ENCODE results near the gene LITAFD.

Gene LITAFD

DNA sequence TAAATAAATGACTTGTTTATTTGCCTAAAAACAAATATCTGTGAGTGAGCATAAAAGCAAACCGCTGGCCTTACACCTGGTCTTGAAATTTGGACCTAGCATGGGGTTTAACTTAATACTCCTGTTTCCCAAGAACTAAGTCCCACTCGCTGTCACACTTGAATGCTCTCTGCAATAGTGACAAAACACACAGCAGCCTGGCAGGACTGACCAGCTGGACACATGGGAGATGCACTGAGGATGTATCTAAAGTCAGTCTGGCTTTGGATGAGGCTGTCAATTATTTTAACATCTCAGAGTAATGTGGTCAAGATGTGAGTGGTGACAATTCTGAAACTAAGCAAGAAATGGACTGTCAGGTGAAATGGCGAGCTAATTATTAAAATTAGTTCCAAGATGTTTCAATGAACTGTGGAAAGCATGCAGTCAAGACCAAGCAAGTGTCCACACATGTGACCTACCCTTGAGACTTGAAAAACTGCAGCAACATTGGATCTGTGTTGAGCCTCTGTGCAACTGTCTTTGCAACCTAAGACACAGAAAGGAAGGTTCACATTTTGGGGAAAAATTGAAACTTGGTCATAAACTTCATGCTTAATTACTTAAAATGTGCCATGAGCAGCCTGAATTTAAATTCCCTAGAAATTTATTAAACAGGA is 16.6 kb downstream of the LITAFD start:
- TF ChIP-seq, protein P1, sequence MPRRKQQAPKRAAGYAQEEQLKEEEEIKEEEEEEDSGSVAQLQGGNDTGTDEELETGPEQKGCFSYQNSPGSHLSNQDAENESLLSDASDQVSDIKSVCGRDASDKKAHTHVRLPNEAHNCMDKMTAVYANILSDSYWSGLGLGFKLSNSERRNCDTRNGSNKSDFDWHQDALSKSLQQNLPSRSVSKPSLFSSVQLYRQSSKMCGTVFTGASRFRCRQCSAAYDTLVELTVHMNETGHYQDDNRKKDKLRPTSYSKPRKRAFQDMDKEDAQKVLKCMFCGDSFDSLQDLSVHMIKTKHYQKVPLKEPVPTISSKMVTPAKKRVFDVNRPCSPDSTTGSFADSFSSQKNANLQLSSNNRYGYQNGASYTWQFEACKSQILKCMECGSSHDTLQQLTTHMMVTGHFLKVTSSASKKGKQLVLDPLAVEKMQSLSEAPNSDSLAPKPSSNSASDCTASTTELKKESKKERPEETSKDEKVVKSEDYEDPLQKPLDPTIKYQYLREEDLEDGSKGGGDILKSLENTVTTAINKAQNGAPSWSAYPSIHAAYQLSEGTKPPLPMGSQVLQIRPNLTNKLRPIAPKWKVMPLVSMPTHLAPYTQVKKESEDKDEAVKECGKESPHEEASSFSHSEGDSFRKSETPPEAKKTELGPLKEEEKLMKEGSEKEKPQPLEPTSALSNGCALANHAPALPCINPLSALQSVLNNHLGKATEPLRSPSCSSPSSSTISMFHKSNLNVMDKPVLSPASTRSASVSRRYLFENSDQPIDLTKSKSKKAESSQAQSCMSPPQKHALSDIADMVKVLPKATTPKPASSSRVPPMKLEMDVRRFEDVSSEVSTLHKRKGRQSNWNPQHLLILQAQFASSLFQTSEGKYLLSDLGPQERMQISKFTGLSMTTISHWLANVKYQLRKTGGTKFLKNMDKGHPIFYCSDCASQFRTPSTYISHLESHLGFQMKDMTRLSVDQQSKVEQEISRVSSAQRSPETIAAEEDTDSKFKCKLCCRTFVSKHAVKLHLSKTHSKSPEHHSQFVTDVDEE (CRISPR knock-in tag; IDR thresholded peaks at IDR 0.05) = no peak
- TF ChIP-seq ZFP30 (CRISPR knock-in tag; IDR thresholded peaks at IDR 0.05) (no peak), ISL1 (CRISPR knock-in tag; IDR thresholded peaks at IDR 0.05) (no peak), ESRRG (CRISPR knock-in tag; IDR thresholded peaks at IDR 0.05) (no peak), ZNF70 (CRISPR knock-in tag; IDR thresholded peaks at IDR 0.05) (no peak), TOX (CRISPR knock-in tag; IDR thresholded peaks at IDR 0.05; ENCODE audit: borderline replicate concordance) (no peak), OSR1 (CRISPR knock-in tag; IDR thresholded peaks at IDR 0.05) (no peak), TCF4 (CRISPR knock-in tag; IDR thresholded peaks at IDR 0.05; ENCODE audit: borderline replicate concordance) (no peak), ZNF8 (CRISPR knock-in tag; IDR thresholded peaks at IDR 0.05) (no peak), RARB (CRISPR knock-in tag; IDR thresholded peaks at IDR 0.05) (no peak)
- TF ChIP-seq, protein P2, sequence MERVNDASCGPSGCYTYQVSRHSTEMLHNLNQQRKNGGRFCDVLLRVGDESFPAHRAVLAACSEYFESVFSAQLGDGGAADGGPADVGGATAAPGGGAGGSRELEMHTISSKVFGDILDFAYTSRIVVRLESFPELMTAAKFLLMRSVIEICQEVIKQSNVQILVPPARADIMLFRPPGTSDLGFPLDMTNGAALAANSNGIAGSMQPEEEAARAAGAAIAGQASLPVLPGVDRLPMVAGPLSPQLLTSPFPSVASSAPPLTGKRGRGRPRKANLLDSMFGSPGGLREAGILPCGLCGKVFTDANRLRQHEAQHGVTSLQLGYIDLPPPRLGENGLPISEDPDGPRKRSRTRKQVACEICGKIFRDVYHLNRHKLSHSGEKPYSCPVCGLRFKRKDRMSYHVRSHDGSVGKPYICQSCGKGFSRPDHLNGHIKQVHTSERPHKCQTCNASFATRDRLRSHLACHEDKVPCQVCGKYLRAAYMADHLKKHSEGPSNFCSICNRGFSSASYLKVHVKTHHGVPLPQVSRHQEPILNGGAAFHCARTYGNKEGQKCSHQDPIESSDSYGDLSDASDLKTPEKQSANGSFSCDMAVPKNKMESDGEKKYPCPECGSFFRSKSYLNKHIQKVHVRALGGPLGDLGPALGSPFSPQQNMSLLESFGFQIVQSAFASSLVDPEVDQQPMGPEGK (CRISPR knock-in tag; IDR thresholded peaks at IDR 0.05; ENCODE audit: borderline replicate concordance) = no peak
- TF ChIP-seq, protein P3, sequence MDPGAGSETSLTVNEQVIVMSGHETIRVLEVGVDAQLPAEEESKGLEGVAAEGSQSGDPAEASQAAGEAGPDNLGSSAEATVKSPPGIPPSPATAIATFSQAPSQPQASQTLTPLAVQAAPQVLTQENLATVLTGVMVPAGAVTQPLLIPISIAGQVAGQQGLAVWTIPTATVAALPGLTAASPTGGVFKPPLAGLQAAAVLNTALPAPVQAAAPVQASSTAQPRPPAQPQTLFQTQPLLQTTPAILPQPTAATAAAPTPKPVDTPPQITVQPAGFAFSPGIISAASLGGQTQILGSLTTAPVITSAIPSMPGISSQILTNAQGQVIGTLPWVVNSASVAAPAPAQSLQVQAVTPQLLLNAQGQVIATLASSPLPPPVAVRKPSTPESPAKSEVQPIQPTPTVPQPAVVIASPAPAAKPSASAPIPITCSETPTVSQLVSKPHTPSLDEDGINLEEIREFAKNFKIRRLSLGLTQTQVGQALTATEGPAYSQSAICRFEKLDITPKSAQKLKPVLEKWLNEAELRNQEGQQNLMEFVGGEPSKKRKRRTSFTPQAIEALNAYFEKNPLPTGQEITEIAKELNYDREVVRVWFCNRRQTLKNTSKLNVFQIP (CRISPR knock-in tag; IDR thresholded peaks at IDR 0.05; ENCODE audit: borderline replicate concordance, low read depth) = no peak
- no peak for ATAC-seq

DNA sequence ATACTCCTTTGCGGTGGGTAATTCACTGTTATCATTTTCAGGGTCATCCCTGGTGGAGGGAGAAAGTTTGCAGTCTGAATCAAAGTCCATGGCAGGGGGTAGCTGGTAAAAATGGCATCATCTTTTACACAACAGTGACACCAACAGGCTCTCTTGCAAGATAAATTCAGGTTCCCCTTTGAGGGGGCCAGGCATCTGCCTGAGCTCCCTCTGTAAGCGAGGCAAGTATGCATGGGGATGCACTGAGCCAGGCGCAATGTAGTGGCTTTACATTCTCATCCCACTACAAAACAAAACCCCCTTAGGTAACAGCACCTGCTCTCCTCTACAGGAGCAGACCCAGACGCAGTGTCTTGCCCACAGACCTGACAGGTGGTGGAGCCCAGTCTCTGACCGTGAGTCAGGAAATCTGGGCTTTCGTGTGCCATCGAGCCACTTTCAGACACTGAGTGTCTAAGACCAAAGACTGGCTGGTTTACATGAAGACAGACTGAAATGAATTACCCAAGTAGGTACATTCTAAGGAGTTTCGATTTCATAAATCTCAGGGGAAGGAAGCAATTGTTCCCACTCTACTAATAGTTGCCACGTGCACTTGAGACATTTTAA is 17.7 kb downstream of the LITAFD start:
- no peak for ATAC-seq
- TF ChIP-seq ZNF8 (CRISPR knock-in tag; IDR thresholded peaks at IDR 0.05) = no peak
- TF ChIP-seq ESRRG (CRISPR knock-in tag; IDR thresholded peaks at IDR 0.05) = no peak

DNA sequence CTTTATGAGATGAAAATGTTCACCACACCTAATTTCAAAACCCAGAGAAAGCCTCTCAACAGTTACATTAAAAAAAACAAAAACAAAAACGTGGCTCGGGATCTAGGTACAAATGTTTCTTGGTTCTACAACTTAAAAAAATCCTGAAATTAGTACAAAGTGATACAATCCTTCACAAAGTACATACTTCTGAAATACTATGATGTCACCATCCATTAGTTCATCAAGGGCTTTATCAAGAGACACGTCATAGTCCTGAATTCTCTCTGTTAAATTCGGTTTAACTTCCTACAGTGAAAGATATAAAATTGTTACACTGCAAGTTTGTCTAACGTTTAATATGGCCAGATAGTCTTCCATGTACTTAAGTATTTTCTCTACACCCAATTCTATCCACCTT is 18.2 kb downstream of the LITAFD start:
- TF ChIP-seq GLIS3 (CRISPR knock-in tag; IDR thresholded peaks at IDR 0.05) (no peak), ZNF8 (CRISPR knock-in tag; IDR thresholded peaks at IDR 0.05) (no peak), SNAI2 (CRISPR knock-in tag; IDR thresholded peaks at IDR 0.05) (no peak), OSR1 (CRISPR knock-in tag; IDR thresholded peaks at IDR 0.05) (no peak), ARNTL (CRISPR knock-in tag; IDR thresholded peaks at IDR 0.05; ENCODE audit: borderline replicate concordance, low read depth) (no peak), PPARA (CRISPR knock-in tag; IDR thresholded peaks at IDR 0.05; ENCODE audit: borderline replicate concordance) (no peak), TOX (CRISPR knock-in tag; IDR thresholded peaks at IDR 0.05; ENCODE audit: borderline replicate concordance) (no peak), BACH2 (CRISPR knock-in tag; IDR thresholded peaks at IDR 0.05; ENCODE audit: borderline replicate concordance) (no peak)
- TF ChIP-seq, protein P4, sequence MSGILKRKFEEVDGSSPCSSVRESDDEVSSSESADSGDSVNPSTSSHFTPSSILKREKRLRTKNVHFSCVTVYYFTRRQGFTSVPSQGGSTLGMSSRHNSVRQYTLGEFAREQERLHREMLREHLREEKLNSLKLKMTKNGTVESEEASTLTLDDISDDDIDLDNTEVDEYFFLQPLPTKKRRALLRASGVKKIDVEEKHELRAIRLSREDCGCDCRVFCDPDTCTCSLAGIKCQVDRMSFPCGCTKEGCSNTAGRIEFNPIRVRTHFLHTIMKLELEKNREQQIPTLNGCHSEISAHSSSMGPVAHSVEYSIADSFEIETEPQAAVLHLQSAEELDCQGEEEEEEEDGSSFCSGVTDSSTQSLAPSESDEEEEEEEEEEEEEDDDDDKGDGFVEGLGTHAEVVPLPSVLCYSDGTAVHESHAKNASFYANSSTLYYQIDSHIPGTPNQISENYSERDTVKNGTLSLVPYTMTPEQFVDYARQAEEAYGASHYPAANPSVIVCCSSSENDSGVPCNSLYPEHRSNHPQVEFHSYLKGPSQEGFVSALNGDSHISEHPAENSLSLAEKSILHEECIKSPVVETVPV (CRISPR knock-in tag; IDR thresholded peaks at IDR 0.05) = no peak
- ATAC-seq = no peak

DNA sequence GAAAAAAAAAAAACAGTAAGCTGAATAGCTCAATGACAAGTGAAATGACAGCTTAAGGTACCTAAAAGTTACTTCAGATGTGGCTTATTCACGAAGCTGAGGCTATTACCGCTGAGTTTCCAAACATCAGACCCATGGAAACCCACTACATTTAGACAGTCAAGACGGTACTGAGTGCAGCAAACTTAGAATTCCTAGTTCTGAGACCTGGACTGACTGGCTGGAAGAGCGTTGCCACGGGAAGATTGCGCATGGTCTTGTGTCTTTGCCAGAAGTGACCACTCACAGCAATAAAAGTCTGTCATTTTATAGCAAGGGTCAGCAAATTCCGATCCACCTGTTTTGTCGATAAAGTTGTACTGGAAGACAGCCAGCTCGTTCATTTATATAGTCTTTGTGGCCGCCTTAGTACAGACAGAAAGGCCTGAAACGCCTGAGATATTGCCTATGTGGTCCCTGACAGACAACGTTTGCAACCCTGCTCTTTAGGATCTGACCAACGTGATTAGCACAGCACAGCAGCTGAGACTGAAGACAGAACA is 19.2 kb downstream of the LITAFD start:
- ATAC-seq = no peak
- no peak for TF ChIP-seq ZC3H10 (CRISPR knock-in tag; IDR thresholded peaks at IDR 0.05)
- TF ChIP-seq, protein P5, sequence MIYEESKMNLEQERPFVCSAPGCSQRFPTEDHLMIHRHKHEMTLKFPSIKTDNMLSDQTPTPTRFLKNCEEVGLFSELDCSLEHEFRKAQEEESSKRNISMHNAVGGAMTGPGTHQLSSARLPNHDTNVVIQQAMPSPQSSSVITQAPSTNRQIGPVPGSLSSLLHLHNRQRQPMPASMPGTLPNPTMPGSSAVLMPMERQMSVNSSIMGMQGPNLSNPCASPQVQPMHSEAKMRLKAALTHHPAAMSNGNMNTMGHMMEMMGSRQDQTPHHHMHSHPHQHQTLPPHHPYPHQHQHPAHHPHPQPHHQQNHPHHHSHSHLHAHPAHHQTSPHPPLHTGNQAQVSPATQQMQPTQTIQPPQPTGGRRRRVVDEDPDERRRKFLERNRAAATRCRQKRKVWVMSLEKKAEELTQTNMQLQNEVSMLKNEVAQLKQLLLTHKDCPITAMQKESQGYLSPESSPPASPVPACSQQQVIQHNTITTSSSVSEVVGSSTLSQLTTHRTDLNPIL (CRISPR knock-in tag; IDR thresholded peaks at IDR 0.05; ENCODE audit: low read depth) = no peak
- TF ChIP-seq ARNTL (CRISPR knock-in tag; IDR thresholded peaks at IDR 0.05; ENCODE audit: borderline replicate concordance, low read depth) = no peak
- TF ChIP-seq, protein P4 (CRISPR knock-in tag; IDR thresholded peaks at IDR 0.05) = no peak
- no peak for TF ChIP-seq PPARA (CRISPR knock-in tag; IDR thresholded peaks at IDR 0.05; ENCODE audit: borderline replicate concordance)
- no peak for TF ChIP-seq ZNF70 (CRISPR knock-in tag; IDR thresholded peaks at IDR 0.05)
- TF ChIP-seq, protein P3 (CRISPR knock-in tag; IDR thresholded peaks at IDR 0.05; ENCODE audit: borderline replicate concordance, low read depth) = no peak
